ENCODE results near the gene DCHS2.
A peak's percentile ranks its signal among the peaks of the same experiment; 100 is the strongest.

Gene DCHS2

GRCh38 chr4:154406018-154406795, 85.4 kb downstream of the DCHS2 start:
- no peak overlapping the region for H3K27ac ChIP-seq
- TF ChIP-seq, protein P1, sequence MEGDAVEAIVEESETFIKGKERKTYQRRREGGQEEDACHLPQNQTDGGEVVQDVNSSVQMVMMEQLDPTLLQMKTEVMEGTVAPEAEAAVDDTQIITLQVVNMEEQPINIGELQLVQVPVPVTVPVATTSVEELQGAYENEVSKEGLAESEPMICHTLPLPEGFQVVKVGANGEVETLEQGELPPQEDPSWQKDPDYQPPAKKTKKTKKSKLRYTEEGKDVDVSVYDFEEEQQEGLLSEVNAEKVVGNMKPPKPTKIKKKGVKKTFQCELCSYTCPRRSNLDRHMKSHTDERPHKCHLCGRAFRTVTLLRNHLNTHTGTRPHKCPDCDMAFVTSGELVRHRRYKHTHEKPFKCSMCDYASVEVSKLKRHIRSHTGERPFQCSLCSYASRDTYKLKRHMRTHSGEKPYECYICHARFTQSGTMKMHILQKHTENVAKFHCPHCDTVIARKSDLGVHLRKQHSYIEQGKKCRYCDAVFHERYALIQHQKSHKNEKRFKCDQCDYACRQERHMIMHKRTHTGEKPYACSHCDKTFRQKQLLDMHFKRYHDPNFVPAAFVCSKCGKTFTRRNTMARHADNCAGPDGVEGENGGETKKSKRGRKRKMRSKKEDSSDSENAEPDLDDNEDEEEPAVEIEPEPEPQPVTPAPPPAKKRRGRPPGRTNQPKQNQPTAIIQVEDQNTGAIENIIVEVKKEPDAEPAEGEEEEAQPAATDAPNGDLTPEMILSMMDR (IDR thresholded peaks at IDR 0.05) = no peak
- no peak for TF ChIP-seq ZFX (IDR thresholded peaks at IDR 0.05; ENCODE audit: borderline replicate concordance)

- no peak overlapping the region for H3K27ac ChIP-seq
Observed at GRCh38 chr4:154399259-154399974, 92.2 kb downstream of the DCHS2 start.

GRCh38 chr4:154390324-154390723, 101.3 kb downstream of the DCHS2 start:
- TF ChIP-seq ZFX (IDR thresholded peaks at IDR 0.05; ENCODE audit: borderline replicate concordance) = no peak
- TF ChIP-seq, protein P1 (IDR thresholded peaks at IDR 0.05) = no peak
- H3K27ac ChIP-seq = no peak overlapping the region

More at GRCh38 chr4:154399259-154399974, 92.2 kb downstream of the DCHS2 start:
- TF ChIP-seq ZFX (IDR thresholded peaks at IDR 0.05; ENCODE audit: borderline replicate concordance) = no peak
- TF ChIP-seq, protein P1 (IDR thresholded peaks at IDR 0.05) = peak; percentile 77

DNA sequence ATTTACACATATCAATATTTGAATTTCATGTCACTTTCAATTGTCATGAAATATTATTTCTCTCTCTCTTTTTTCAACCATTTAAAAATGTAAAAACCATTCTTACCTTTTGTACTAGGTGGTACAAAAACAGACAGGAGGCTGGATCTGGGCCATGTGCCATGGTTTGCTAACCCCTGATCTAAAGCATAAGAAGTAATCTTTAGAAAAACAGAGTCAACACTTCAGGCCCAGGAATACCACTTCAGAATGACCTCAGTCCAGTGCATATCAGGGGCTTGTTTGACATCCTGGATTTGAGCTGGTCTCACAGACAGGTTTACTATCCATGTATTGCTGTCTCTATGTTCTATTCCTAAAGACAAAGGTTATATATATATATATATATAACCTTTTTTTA, 102.5 kb downstream of the DCHS2 start:
- no peak for TF ChIP-seq ZFX (IDR thresholded peaks at IDR 0.05; ENCODE audit: borderline replicate concordance)
- TF ChIP-seq, protein P1 (IDR thresholded peaks at IDR 0.05) = no peak

GRCh38 chr4:154384012-154384411, 107.6 kb downstream of the DCHS2 start:
- no peak overlapping the region for H3K27ac ChIP-seq
- no peak for TF ChIP-seq ZFX (IDR thresholded peaks at IDR 0.05; ENCODE audit: borderline replicate concordance)
- TF ChIP-seq, protein P1 (IDR thresholded peaks at IDR 0.05) = no peak

More for the DNA sequence above, 102.5 kb downstream of the DCHS2 start:
- H3K27ac ChIP-seq = no peak overlapping the region

GRCh38 chr4:154376486-154376885, 115.1 kb downstream of the DCHS2 start:
- no peak overlapping the region for H3K27ac ChIP-seq
- no peak for TF ChIP-seq ZFX (IDR thresholded peaks at IDR 0.05; ENCODE audit: borderline replicate concordance)
- TF ChIP-seq, protein P1 (IDR thresholded peaks at IDR 0.05) = no peak

- TF ChIP-seq, protein P1 (IDR thresholded peaks at IDR 0.05) = no peak
- TF ChIP-seq ZFX (IDR thresholded peaks at IDR 0.05; ENCODE audit: borderline replicate concordance) = no peak
- no peak overlapping the region for H3K27ac ChIP-seq
Observed at GRCh38 chr4:154368060-154368459, 123.5 kb downstream of the DCHS2 start.
